ENCODE results near the gene NOP56. TPM values are rescaled to one million over a fixed set of nuclear protein-coding genes. Genes with fewer than 3 reads are reported as not detected.

NOP56 gene
- total and polyA plus RNA-seq, 2 of the 4 experiments (the other 2 are of a cell fraction), result 189 to 231 TPM

DNA sequence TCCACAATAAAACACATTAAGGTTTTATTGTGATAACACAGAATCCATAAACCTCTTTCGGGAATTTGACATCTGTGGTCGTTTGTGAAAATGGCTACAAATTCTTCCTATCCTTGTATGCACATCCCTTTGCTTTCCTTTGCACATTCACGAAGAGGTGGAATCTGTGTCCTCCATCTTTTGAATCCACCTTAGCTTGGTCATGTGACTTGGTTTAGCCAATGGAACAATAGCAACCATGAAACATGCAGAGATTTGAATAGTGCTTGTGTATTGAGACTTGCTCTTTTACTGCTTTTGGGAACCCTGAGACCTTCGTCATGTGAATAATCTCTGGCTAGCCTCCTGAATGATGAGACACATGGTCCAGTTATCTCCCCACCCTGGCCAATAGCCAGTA lies 49.7 kb upstream of the NOP56 start:
- Histone ChIP-seq H2BK20ac (ENCODE audit: low read depth, low read length) (no peak overlapping the region), H4K8ac (ENCODE audit: low read depth in 2 of 2, low read length in 2 of 2) (no peak overlapping the region), H3K23ac (ENCODE audit: low read depth, low read length) (no peak overlapping the region), H3K9me3 (ENCODE audit: control insufficient read depth, insufficient read depth, low read length) (peaks cover 3% of the 10 kb centered on the region; the same call in 1 of the 2 replicates), H4K20me1 (ENCODE audit: insufficient read depth, low read length) (no peaks in the 10 kb centered on the region), H3K79me1 (ENCODE audit: low read depth in 1 of 2, low read length in 2 of 2) (no peaks in the 10 kb centered on the region), H2AK5ac (ENCODE audit: low read depth, low read length) (no peak overlapping the region), H3K36me3 (ENCODE audit: control insufficient read depth, insufficient read depth, low read length) (no peaks in the 10 kb centered on the region), H3K4me2 (ENCODE audit: low read depth, low read length) (no peak overlapping the region), H3K9me1 (ENCODE audit: insufficient read depth, low read length) (no peaks in the 10 kb centered on the region), H2BK120ac (ENCODE audit: low read depth, low read length) (no peak overlapping the region), H3K4ac (ENCODE audit: low read depth, low read length) (no peak overlapping the region), H3K14ac (replicated peaks; ENCODE audit: low read depth, low read length) (no peak overlapping the region), H3K56ac (ENCODE audit: extremely low read depth, insufficient read depth, low read length) (no peak overlapping the region), H3K4me3 (ENCODE audit: insufficient read depth, low read depth, low read length) (no peak overlapping the region), H3K27me3 (ENCODE audit: control insufficient read depth, insufficient read depth, low read length) (no peaks in the 10 kb centered on the region), H3K27ac (ENCODE audit: insufficient read depth, low read length) (no peak overlapping the region), H2AFZ (replicated peaks; ENCODE audit: low read length, poor library complexity) (no peak overlapping the region), H3K9ac (ENCODE audit: low read depth, low read length) (no peak overlapping the region), H4K91ac (ENCODE audit: insufficient read depth, low read depth, low read length) (no peak overlapping the region), H2BK5ac (ENCODE audit: low read depth, low read length, poor library complexity, severe bottlenecking) (no peak overlapping the region), H2AK9ac (replicated peaks; ENCODE audit: low read depth, low read length, poor library complexity) (no peak overlapping the region), H3K18ac (ENCODE audit: low read depth, low read length) (no peak overlapping the region), H4K5ac (ENCODE audit: low read depth, low read length) (no peak overlapping the region), H3K4me1 (ENCODE audit: control insufficient read depth, insufficient read depth, low read length) (no peaks in the 10 kb centered on the region), H2BK15ac (ENCODE audit: low read depth, low read length) (no peak overlapping the region)
- ChIA-PET CTCF (no interaction called here), POLR2A (ENCODE audit: unreplicated experiment) (no interaction called here)
- 100% methylated on average over 1 of the region's 4 CpGs; no CpG with 5 or more reads in 1 of the 2 experiments for WGBS, 2 experiments (ENCODE audit: extremely low coverage in 2 of 2, insufficient read length in 1 of 2)
- in situ Hi-C loops (cut with MboI; ENCODE audit: low sequenced_read_pairs) (no loop called here), intact Hi-C loops (cut with micrococcal nuclease) (no loop called here), dilution Hi-C loops (cut with HindIII; ENCODE audit: low sequenced_read_pairs, unreplicated experiment) (no loop called here)
- DNase-seq, result no peak
- BruUV-seq (replicated peaks), result no TSS peak
- TF ChIP-seq MXI1 (IDR thresholded peaks at IDR 0.05; ENCODE audit: borderline replicate concordance, low read depth, low read length), result no peak
- TF ChIP-seq NFE2L2 (IDR thresholded peaks at IDR 0.05; ENCODE audit: low read depth, low read length), result no peak
- TF ChIP-seq RAD21 (IDR thresholded peaks at IDR 0.05; ENCODE audit: low read length), result no peak
- no peak for TF ChIP-seq MAFK (IDR thresholded peaks at IDR 0.05; ENCODE audit: low read depth, low read length)
- no peak for TF ChIP-seq CHD1 (IDR thresholded peaks at IDR 0.05; ENCODE audit: low read depth, low read length)
- TF ChIP-seq ELK1 (IDR thresholded peaks at IDR 0.05; ENCODE audit: borderline replicate concordance, low read depth, low read length), result no peak
- TF ChIP-seq SMC3 (IDR thresholded peaks at IDR 0.05; ENCODE audit: low read depth, low read length), result no peak
- no peak for ATAC-seq (ENCODE audit: low read depth)
